GM21423 (cell line): ENCODE results near the gene SMARCA2.

Experiments used
- ATAC-seq: cut with Tn5 transposase; IDR thresholded peaks from one replicate; pipeline ENCODE4 v1.9.1; 2021; ENCODE audit warnings: mild to moderate bottlenecking, moderate library complexity; ENCODE audit not compliant: unreplicated experiment

Gene SMARCA2

DNA sequence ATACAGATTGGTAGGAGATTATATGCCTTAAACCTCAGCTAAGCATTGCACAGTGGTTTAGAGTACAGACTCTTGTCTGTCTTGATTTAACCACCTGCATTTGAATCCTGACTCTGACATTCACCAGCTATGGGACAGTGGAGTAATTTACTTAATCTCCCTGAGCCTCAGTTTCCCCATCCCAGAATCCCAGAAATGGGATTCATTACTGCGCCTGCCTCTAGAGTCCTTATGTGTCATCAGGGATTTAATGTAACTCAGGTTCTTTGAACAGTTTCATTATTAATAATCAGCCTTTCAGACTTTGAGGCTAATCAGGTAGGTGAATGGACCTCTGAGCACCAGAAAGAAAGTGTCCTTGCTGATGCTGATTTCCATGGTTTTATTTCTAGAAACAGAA lies 149.1 kb downstream of the SMARCA2 start:
- no peak for ATAC-seq

- no peak for ATAC-seq
Observed at GRCh38 chr9:2166203-2166602, 151.1 kb downstream of the SMARCA2 start.

DNA sequence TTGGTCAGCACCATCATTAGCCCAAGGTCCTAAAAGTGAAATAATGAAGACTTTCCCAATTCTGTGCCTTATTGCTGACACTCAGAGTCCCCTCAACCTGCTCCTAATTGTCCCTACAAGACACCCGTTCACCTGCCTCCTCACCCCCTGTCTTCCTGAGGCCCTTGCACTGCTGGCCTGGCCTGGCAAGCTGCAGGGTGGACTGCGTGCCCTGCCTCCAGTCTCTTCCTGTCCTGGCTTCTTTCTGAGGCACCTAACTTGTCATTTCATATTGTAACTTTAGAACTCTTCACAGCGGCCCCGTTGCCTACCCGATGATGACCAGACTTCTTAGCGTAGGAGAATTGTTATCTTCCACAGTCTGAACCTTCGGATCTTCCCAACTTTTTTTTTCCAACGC lies 153.9 kb downstream of the SMARCA2 start:
- ATAC-seq: no peak

- no peak for ATAC-seq
Observed at GRCh38 chr9:2170722-2171121, 155.6 kb downstream of the SMARCA2 start.

GRCh38 chr9:2173170-2173569 lies 158.0 kb downstream of the SMARCA2 start:
- ATAC-seq: no peak

DNA sequence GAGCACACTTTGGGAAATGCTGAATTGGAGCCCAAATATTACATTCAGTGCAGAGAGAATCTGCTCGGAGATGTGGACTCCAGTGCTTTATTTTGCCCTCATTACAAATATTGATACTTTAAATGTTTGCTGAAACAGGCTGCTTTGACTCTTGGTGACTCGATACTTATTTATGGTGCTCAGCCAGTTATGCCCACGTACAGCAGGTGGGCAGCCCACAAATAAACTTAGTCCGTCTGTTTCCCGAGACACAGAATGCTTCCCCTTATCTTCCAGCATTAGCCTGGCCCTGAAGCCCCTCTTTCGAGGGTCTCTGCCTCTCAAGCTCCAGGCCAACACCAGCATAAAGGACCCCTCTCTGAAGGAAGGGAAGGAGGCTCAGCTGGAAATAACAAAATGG lies 158.7 kb downstream of the SMARCA2 start:
- ATAC-seq: no peak

- no peak for ATAC-seq
Observed at GRCh38 chr9:2174306-2174705, 159.2 kb downstream of the SMARCA2 start.

GRCh38 chr9:2174911-2175310 lies 159.8 kb downstream of the SMARCA2 start:
- ATAC-seq: no peak

DNA sequence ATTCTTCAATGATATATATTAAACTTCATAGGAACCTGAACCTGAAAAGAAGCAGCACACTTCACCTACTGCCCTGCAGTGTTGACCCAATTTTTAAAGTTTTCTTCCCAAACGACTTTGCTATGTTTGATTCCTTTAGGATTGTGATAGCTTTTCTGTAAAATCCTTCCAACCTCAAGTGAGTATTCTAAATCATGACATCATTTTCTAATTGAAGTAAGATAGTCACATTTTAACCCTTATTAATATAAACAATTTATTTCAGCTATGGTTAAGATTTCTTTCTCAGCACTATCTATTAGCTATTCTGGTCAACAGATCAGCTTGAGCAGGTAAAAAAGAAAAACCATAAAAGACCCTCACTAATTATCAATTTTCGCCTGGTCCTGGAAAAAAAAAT lies 162.0 kb downstream of the SMARCA2 start:
- no peak for ATAC-seq

GRCh38 chr9:2178034-2178734 lies 163.0 kb downstream of the SMARCA2 start:
- no peak for ATAC-seq

DNA sequence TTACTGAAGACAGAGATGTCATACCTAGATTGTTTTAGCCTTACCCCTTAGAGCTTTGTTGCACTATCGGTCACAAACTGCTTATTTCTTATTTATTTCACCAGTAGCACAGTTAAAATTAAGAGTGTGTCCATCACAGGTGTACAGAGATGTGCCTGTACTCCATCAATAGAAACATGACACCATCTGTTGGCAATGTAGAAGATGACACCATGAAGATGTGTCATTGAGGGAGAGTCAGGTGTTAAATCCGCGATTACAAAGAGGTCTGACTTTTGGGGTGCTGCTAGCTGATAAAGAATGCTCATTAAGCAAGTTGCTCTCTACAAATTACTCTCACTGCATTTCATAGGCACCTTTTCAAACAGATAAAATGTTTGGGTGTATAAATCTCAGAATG lies 164.4 kb downstream of the SMARCA2 start:
- ATAC-seq: no peak

DNA sequence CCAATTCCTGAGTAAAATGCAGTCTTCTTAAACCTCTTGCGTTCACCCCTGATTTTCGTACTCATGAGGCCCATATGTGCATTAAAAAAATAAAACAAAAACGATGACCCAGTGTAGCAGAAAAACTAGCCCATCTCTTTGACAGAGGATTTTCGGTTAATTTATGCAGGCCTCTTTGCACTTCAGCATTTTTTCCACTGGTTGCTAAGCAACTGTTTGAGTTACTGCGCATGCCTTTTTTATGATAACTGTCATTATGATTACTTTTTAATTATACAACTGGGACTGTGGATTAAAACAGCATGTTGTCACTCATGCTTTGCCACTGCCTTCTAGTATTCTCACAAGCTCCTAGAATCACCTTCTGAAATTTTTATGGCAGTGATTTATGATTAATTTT lies 165.0 kb downstream of the SMARCA2 start:
- no peak for ATAC-seq

GRCh38 chr9:2180704-2181103 lies 165.6 kb downstream of the SMARCA2 start:
- ATAC-seq: no peak

- no peak for ATAC-seq
Observed at GRCh38 chr9:2181792-2182191, 166.6 kb downstream of the SMARCA2 start.

DNA sequence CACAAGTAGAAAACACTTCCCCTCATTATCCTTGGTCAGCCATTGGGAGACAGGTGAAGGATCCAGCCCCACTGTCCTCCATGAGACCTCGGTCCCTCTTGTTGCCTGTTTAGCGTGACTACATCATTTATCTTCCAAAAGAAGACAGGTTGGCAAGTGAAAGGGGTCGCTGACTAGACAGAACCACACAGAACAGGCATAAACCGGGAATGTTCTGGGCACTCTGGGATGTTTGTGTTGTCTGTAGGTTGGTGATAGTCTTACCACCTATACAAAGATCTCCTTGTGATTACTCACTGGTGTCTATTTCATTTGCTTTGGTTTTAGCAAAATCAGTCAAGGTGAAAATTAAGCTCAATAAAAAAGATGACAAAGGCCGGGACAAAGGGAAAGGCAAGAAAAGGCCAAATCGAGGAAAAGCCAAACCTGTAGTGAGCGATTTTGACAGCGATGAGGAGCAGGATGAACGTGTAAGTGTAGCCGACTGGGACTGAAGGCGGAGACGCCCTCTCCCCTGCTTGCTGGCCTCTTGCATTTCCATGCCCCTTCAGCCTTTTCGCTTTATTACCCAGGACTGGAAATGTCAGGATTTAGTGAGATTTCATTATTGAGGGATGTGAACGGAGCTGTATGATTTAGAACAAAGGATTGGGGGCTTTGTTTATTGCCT lies 175.9 kb downstream of the SMARCA2 start:
- no peak for ATAC-seq

GRCh38 chr9:2191609-2191972 lies 176.4 kb downstream of the SMARCA2 start:
- no peak for ATAC-seq

DNA sequence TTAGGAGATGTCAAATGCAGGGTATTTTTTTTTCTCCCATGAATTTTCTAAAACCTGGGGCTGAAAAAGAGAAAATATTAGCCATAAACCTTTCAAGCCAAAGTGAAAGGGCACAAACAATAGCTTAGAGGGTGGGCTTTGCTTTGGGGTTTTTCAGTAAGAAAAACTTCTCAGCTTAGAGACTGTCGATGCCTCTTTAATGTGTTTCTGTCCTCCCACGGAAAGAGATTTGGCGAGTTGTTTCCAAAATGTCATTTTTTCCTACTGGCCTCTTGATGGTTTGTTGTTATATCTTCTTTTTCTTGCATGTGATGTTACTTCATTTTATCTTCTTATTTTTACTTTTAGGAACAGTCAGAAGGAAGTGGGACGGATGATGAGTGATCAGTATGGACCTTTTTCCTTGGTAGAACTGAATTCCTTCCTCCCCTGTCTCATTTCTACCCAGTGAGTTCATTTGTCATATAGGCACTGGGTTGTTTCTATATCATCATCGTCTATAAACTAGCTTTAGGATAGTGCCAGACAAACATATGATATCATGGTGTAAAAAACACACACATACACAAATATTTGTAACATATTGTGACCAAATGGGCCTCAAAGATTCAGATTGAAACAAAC lies 177.3 kb downstream of the SMARCA2 start:
- no peak for ATAC-seq

GRCh38 chr9:2193552-2193951 lies 178.4 kb downstream of the SMARCA2 start:
- ATAC-seq: no peak

DNA sequence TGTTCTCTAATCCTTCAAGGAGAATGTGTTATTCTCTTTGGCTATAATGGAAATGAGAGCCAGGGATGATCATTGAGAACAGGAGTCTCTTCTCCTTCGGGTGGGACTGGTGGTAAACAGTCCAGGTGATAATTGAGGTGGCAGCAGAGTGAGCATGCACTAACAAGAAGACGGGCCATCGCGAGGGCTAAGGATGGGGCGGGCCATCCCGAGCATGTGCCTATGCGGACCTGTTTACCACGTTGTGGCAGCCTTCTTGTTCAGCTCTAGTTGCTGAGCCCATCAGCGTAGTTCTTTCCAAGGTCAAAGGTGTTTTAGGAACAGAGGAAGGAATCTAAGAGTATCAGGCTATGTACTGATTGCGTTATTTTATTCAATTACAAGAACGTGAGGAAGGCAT lies 180.1 kb downstream of the SMARCA2 start:
- ATAC-seq: no peak

- no peak for ATAC-seq
Observed at GRCh38 chr9:2196757-2197156, 181.6 kb downstream of the SMARCA2 start.

GRCh38 chr9:2198956-2199635 lies 183.9 kb downstream of the SMARCA2 start:
- ATAC-seq: no peak
